IPS DF 19.7 (cell line): ENCODE measurements around the gene PARN.
"Not testable (repeated sequence)": the region's sequence is repeated elsewhere in the genome, so short reads cannot be mapped to it uniquely, and the experiment has no call there.

ENCODE experiments used
- DNase-seq: peaks from one replicate; pipeline ENCODE4 v3.0.0-alpha.2; 2013; ENCODE audit warnings: low read depth, low spot score

Gene PARN

DNA sequence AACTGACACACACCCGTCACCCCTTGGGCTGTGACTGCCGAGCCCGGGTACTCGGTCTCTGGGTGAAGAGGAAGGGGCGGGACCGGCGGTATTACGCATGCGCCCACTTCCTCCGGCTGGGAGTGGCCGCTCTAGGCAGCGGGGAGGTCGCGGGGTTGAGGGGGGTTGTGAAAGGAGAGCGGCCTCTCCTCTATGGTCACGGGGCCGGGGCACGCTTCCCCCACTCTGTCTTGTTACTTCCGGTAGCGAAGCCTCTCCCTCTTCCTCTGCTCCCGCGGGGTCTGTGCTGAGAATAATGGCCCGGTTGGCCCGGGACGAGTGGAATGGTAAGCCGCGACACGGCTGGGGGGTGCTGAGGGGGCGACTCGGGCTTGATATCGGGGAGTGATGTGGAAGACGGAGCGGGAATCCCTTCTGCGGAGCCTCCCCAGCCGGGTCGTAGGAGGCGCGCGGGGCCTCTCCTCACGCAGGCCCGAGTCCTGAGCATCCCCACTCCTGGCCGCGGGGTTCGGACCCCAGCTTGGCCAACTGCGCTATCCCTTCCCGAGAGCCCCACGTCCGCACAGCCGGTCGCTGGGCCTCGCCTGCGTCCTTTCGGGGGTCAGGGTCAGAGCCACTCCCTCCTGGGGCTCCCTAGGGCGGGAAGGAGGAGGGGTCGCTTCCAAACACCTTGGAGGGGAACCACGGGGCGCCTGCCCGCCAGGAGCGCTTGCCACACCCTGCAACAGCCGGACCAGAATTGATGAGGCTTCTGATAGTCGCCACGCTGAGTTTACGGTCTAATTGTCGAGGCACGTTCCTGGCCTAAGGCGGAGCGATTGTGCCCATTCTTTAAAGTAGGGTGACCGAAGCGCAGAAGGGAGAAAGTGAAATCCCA, 2.9 kb upstream of the PARN start, which contains the start of gene BFAR:
TSS of gene BFAR (plus strand) at position 259 of the 877 bp plus-strand sequence. CDS start 11,396 bp downstream, outside the sequence.
- peak; percentile 84 for DNase-seq

DNA sequence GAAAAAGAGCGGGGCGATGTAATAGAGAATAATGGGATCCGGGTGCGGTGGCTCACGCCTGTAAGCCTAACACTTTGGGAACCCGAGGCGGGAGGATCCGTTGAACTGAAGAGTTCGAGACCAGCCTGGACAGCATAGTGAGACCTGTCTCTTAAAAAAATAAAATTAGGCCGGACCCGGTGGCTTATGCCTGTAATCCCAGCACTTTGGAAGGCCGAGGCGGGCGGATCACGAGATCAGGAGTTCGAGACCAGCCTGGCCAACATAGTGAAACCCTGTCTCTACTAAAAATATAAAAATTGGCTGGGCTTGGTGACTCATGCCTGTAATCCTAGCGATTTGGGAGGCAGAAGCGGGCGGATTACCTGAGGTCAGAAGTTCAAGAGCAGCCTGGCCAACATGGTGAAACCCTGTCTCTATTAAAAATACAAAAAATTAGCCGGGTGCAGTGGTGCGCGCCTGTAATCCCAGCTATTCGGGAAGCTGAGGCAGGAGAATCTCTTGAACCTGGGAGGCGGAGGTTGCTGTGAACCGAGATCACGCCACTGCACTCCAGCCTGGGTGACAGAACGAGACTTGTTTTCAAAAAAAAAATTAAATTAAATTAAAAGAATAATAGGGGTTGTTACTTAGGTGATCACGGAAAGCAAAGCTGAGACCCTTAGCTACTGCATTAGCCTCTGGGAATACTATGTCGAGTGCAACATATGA, 715 bp upstream of the PARN start:
- not testable (repeated sequence) for DNase-seq

DNA sequence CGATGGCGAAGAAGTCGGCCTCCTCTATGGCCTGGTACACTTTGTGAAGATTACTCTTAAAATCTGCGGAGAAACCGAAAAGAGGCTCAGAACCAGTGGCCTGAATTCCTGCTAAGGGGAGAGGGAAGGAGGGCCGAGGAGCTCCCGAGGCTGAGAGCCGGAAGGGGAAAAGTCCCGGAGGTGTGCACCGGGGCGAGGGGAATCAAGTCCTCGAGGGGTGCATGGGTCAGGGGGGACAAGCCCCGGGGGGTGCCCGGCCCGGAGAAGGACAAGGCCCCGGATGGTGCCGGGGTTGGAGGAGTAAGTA, 495 bp downstream of the PARN start:
- DNase-seq, result no peak

DNA sequence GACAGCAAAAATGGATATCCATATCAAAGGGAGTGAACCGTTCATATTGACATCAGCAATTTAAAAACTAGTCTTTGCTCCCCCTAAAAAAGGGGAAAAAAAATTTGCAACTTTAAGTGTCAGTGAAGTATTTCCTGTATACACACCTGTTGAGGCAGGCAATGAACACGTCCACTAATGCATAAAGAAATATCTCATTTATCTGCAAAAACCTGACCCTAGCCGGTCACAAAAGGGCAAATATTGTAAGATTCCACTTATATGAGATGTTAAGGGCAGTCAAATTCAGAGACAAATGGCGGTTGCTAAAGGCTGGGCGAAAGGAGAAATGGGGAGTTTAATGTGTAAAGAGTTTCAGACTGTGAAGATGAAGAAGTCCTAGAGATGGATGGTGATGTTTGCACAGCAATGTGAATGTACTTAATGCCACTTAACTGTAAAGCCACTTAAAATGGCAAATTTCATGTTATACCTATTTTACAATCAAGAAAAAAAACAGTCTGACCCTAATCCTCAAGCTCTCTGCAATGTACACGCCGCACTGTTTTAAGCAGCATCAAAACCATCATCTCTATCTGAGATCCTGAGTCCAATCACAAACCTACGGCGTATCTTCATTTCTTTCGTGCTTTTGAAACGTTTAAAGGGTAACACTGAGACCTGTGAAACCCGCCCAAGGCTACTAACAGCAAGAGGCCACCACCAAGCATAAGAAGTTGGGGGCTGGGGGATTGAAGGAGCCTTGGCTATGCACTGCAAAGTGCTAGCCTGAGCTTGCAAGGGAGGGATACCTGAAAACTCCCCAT, 1.1 kb downstream of the PARN start:
- DNase-seq, result no peak

DNA sequence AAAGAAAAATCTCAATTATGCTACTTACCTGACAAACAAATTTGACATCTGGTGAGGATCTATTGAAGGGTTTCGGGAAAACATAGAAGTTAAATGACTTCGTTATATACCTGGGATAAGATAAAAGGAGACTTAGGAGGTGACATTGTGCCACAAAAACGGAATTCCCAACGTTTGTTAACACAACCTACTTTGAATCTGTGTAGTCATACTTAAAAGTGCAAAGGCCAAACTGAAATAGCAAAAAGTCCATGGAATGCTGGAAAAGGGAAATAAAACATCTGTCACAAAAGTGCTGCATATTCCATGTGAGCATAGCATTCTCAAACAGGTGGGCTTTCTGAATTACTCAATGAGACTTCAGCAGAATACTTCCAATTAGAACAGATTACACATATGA, 3.0 kb downstream of the PARN start:
- DNase-seq, result no peak

DNA sequence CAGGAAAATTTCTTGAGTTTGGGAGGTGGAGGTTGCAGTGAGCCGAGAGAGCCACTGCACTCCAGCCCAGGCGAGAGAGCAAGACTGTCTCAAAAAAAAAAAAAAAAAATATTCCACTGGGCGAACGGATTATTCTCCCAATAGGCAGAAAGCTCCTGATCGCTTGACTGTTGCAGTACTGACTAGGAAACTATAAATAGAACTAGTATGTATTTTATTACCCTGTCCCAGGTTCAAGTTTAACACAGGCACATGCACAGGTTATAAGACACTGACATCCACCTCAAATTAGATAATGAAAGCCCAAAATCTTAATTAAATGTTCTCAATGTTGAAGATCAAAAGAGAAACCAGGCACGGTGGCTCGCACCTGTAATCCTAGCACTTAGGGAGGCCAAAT, 11.5 kb downstream of the PARN start:
- no peak for DNase-seq

DNA sequence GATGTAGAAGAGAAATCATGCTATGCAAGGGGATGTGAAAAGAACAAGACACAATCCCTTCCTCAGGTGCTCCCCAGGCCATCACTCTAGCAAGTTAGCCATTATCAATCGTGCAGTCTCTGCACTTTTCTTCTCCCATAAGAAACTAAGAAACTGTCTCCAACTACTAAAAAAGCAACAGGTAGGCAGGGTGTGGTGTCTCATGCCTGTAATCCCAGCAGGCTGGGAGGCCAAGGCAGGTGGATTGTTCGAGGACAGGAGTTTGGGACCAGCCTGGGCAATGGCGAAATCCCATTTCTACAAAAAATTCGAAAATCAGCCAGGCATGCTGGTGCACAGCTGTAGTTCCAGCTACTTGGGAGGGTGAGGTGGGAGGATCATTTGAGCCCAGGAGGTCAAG, 13.8 kb downstream of the PARN start:
- no peak for DNase-seq

DNA sequence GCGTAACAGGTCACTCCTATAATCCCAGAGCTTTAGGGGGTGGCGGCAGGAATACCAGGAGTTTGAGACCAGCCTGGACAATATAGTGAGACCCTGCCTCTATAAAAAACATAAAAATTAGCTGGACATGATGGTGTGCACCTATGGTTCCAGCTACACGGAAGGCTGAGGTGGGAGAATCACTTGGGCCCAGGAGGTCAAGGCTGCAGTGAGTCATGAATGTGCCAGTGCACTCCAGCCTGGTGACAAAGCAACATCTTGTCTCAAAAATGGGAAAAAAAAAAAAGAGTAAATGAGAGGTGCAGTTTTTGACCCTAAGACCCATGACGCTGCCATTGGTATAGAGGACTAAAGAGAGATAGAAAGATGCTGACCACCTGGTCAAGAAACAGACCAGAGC, 16.1 kb downstream of the PARN start:
- no peak for DNase-seq

DNA sequence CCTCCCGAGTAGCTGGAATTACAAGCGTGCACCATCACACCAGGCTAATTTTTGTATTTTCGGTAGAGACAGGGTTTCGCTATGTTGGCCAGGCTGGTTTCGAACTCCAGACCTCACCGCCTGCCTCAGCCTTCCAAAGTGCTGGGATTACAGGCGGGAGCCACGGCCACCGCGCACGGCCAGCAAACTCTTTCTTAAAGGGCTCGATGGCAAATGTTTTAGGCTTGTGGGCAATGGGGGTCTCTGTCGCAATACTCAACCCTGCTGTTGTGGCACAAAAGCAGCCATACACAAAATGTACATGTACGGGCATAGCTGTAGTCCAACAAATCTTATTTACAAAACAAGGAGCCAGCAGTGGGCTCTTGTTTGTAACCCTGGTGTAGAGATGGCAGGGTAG, 18.4 kb downstream of the PARN start:
- DNase-seq, result no peak

DNA sequence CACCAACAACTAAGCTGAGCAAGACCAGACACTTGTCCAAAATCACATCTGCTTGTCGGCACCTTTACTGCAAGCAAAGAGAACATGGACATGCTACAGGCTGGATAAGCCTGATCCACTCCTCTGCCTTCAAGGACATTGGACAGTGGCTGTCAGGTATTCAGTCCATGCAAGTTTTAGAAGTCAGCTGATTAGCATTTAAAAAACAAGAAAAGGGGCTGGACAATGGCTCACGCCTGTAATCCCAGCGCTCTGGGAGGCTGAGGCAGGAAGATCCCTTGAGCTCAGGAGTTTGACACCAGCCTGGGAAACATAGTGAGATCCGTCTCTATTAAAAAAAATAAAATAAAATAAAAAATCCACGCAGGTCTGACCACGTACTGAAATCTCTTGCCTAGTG, 20.3 kb downstream of the PARN start:
- no peak for DNase-seq

DNA sequence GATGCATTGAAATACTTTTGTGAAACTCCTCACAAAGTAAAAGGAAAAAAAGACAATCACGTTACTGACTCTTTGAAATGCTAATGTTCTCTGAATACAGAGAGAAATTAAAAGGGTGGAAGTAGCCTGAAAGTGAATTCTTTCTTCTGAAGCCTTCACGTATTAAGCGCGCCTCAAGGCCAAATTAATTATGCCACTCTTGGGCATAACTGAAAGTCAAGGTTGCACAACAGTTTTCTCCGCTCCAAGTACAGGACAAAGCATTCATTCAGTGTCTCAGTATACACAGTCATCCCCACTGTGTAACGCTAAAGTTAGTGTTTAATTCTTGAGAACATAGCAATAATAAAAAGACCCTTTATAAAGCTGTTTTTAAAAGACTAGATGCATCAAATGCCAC, 21.5 kb downstream of the PARN start:
- DNase-seq, result no peak

DNA sequence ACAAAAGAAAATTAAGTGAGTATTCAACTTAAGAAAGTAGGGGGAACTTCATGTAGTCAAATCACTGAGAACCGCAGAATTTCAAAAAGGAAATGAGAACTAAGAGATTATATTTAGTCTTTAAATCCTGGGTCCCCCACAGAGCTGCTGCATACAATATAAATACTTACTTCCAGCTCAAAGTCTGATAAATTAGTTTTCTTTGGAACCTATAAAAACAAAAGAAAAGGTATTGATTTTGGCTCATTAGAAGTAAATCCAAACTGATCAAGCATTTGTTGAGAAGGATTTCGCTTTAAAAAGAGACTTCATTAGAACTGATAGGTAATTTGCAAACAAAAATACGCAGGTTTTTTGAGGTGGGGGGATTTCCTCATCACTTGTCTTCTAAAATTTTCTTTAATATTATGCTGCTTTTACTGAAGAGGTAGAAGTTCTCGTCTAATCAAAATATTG, 21.9 kb downstream of the PARN start:
- DNase-seq, result no peak

DNA sequence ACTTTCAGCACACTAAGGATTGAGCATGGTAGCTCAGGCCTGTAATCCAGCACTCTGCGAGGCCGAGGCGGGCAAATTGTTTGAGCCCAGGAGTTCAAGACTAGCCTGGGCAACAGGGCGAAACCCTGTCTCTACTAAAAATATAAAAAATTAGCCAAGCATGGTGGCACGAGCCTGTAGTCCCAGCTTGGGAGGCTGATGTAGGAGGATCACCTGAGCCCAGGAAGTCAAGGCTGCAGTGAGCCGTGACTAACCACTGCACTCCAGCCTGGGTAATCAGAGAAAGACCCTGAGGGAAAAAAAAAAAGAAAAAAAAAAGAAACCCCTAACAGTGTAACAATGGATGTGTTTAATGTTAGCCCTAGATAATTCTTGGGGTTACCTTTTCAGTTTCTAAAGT, 24.0 kb downstream of the PARN start:
- no peak for DNase-seq

DNA sequence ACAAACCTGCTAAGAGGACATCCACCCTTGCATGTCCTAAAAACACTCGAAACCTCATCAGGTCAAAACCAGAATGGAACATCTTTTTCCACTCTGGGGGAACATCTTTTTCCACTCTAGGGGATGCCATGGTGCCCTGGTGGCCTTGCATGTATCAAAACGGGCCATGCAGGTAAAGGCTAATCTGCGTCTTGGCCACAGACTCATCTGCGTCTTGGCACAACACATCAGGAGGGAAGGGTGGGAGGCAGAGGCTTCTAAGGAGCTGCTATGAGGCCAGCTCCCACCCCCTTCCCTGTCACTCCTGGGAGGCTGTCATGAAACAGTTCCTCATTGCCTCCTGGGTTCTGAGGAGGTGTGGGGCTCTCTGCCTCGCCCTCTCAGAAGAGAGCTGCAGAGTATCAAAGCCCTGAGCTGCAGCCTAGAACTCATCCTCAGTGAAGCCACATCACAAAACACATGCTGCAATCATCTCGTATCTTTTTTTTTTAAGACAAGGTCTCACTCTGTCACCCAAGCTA, 27.6 kb downstream of the PARN start:
- no peak for DNase-seq

DNA sequence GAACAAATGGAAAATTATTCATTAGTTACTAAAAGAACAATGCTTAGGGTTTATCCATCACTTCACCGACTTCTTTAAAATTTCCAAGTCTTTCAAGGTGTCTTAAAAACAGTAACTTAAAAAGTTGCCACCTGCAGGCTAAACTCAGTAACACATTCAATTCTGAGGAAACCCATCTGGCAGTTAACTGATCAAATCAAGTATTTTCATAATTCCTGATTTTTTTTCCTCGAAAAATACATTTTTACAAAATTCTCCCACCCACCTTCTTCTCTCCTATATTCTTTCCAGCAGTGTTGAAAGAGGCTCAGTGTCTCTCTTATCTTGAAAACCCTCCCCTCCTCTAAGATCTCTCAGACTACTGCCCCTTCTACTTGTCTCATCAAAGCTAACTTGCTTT, 29.9 kb downstream of the PARN start:
- DNase-seq, result no peak

DNA sequence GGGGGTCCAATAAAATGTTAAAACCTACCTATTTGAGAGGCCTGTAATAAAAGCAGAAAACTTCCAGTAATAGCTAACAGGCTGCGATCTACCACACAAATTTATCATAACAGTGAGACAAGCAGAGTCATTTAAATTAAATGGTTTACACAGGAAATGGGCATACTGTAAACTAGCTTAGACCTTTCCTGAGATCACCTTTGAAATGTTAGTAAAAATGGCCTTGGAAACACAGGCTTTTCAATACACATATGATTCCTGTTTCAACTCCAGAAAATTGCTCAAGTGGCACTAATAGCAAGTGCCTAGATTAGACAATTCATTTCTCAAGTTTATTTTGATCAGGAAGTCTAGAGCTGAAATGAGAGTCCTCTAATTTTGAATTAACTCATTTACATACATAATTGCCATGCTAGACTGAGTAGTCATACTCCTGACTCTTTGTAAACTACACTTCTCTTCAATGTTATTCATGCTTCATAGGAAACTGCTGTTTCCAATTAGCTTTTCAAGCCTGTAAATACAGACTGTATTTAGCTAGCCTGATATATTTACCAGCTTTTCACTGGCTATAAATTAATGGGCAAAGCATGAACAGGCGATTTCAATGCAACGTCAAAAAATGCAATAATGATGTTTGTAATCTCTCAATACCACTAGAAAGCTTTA, 43.3 kb downstream of the PARN start:
- DNase-seq, result no peak

DNA sequence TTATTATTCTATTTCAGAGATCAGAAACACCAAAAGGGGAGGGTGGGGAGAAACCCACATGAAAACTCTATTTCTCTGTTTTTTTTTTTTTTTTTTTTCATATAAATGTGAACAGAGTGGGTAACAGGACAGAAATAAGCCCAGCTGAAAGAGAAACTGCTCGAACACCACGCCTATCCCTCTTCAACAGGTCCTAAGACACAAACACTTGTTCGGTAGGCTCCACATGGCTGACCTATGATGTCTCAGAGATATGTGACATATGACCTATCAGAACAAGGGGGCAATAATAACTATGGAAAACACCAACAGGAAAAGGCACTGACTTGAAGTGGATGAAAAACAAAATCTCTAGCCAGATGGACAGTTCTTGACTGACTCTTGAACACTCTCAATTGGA, 44.8 kb downstream of the PARN start:
- DNase-seq, result no peak

DNA sequence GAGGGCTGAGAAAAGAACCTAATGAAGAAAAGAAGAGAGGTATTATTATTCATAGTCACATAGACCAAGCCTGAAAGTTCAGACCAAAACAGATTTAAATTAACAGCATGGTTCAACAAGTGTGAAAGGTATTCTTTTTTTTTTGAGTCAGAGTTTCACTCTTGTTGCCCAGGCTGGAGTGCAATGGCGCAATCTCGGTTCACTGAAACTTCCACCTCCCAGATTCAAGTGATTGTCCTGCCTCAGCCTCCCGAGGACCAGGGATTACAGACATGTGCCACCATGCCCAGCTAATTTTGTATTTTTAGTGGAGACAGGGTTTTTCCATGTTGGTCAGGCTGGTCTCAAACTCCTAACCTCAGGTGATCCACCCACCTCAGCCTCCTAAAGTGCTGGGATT, 49.1 kb downstream of the PARN start:
- DNase-seq, result not testable (repeated sequence)

DNA sequence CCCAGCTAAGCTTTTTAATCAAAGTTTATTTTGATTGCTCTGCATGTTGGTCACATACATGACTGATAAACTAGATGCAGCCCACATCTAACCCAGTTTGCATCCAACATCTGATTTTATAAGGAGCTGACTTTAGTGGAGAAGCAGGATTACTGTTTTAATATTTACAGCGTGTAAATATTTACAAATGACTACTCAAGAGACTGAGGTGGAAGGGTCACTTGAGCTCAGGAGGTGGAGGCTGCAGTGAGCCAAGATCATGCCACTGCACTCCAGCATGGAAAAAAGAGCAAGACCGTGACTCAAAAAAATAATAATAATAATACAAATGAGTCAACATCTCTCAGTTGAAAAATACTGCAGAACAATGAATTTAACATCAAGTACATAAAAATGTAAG, 50.8 kb downstream of the PARN start:
- no peak for DNase-seq

DNA sequence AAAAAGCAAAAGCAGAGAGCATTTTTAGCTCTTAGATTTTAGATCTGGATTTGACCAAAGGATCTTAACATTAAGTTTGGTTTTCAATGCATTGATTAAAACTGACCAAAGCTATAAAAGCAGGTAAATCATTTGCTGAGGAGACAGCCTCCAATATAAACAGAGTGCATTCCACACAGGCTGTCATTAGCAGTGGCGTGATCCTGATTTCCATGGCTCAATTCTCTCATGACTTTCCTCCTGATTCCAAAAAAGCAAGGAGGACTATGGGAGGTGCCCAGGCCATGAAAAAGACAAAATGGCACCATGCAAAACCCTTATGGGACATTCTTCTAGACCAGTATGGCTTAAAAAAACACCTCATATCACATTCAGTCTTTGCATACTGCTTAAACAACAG, 53.5 kb downstream of the PARN start:
- no peak for DNase-seq

DNA sequence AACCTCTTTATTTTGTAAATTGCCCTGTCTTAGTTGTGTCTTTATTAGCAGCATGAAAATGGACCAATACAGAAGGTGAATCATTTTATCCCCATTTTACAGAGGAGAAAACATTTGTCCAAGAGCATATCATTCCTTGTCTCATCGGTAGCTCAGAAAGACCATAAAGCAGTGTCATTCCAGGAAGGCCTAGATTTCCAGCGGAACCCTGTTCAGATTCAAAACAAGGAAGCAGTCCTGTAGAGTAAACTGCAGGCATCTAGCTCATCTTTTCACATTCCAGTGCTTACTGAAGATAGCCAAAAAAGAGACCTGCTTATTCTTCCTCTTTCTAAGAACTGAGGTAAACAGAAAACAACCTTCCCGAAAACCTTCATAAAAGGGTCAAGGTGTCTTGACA, 54.0 kb downstream of the PARN start:
- no peak for DNase-seq
